Body of pancreas (tissue), 4 donors: ENCODE data around the gene LARP1B.

Experiments
- CTCF ChIP-seq, 7 experiments: fragments of 450-650 bp in 4 of 7; fragments of 200-600 bp in 3 of 7; sonication (generic) in 3 of 7; IDR thresholded peaks; one replicate each; pipeline ENCODE4 v1.5.1; 2016 to 2019; ENCODE audit warnings: antibody characterized with exemption in 7 of 7
- POLR2A ChIP-seq, 3 donors: fragments of 450-650 bp; IDR thresholded peaks; one replicate each; pipeline ENCODE4 v1.6.1; 2016; ENCODE audit warnings: antibody characterized with exemption in 3 of 3, mild to moderate bottlenecking in 2 of 3

- no peak for TF ChIP-seq CTCF (IDR thresholded peaks at IDR 0.05)
- no peak for TF ChIP-seq POLR2A (IDR thresholded peaks at IDR 0.05)
Observed at GRCh38 chr4:128153800-128154199, 92.7 kb downstream of the LARP1B start.
